K562 (cell line): ENCODE results near the gene SGK1. TPM values are rescaled to one million over a fixed set of nuclear protein-coding genes. Genes with fewer than 3 reads are reported as not detected.
A peak's percentile ranks its signal among the peaks of the same experiment; 100 is the strongest.

ENCODE experiments used
- ATAC-seq: fragments of 200-7000 bp; cut with Tn5 transposase; 3 replicates; pipeline ENCODE4 v1.9.1; 2020; ENCODE audit warnings: moderate library complexity
- BruUV-seq: library from RNA; stranded (reverse); fragments of 400-500 nt; replicated peaks from 2 replicates; lab custom pipeline; 2021; lab: Mats Ljungman, UMichigan
- CTCF ChIA-PET: fragments of 300-600 bp; formaldehyde crosslinking; extraction: SDS; loops from one replicate; lab custom pipeline; 2021; ENCODE audit warnings: low intra/inter-chr PET ratio; lab: Yijun Ruan, JAX
- POLR2A ChIA-PET: fragments of 300-600, 350-650 bp; sonication (Branson Sonifier 250); formaldehyde crosslinking; extraction: SDS; loops from one replicate; lab custom pipeline; 2021; ENCODE audit warnings: antibody characterized with exemption, inconsistent platforms; lab: Yijun Ruan, JAX
- DNase-seq, 4 experiments: peaks; one replicate each; pipeline versions ENCODE4 v3.0.0 to v3.0.0-alpha.2; 2011 to 2018; ENCODE audit warnings: low spot score in 3 of 4, mixed read lengths in 3 of 4; ENCODE audit errors: extremely low read depth in 1 of 4
- FAIRE-seq: peaks from 2 replicates; lab custom pipeline; 2011; peaks lifted over from hg19 to GRCh38; lab: Jason Lieb, UNC
- H2AFZ ChIP-seq: 2 replicates; pipeline ENCODE4 v1.6.0; 2011; ENCODE audit warnings: low read depth, low read length, control low read depth, inconsistent platforms
- H3K27ac ChIP-seq: fragments of 200-600 bp; 3 replicates; pipeline ENCODE4 v1.8.0; 2011; ENCODE audit warnings: low read depth, mild to moderate bottlenecking, control low read depth, inconsistent platforms, low read length, moderate library complexity, mixed read lengths; ENCODE audit errors: extremely low read depth
- H3K27me3 ChIP-seq, 2 experiments: fragments of 300-600 bp in 1 of 2; 2 replicates in 1 of 2; 3 replicates in 1 of 2; pipeline versions ENCODE4 v1.6.0 to v1.8.0; 2011; ENCODE audit warnings: inconsistent platforms in 2 of 2, low read length in 2 of 2, mild to moderate bottlenecking in 1 of 2, mixed read lengths in 1 of 2, moderate library complexity in 1 of 2; ENCODE audit not compliant: control insufficient read depth in 2 of 2, insufficient read depth in 2 of 2
- H3K36me3 ChIP-seq: fragments of 300-600 bp; 3 replicates; pipeline ENCODE4 v1.8.0; 2011; ENCODE audit warnings: mild to moderate bottlenecking, low read length, inconsistent platforms; ENCODE audit not compliant: control insufficient read depth, insufficient read depth
- H3K4me1 ChIP-seq, 2 experiments: fragments of 200-600 bp in 1 of 2; replicated peaks in 1 of 2; 2 replicates in 1 of 2; 3 replicates in 1 of 2; pipeline versions ENCODE4 v1.5.1 to v1.8.0; 2011; ENCODE audit warnings: inconsistent platforms in 2 of 2, low read length in 2 of 2, mild to moderate bottlenecking in 1 of 2, mixed read lengths in 1 of 2, moderate library complexity in 1 of 2; ENCODE audit not compliant: control insufficient read depth in 2 of 2, insufficient read depth in 2 of 2
- H3K4me2 ChIP-seq: 2 replicates; pipeline ENCODE4 v1.6.1; 2011; ENCODE audit warnings: low read length, control low read depth, inconsistent platforms, mixed read lengths; ENCODE audit not compliant: insufficient read depth
- H3K4me3 ChIP-seq: fragments of 200-600 bp; sonication (generic), shearing (Covaris generic); 2 replicates; pipeline ENCODE4 v1.5.1; 2016; ENCODE audit warnings: control low read depth, inconsistent platforms
- H3K79me2 ChIP-seq: fragments of 200-600 bp; 3 replicates; pipeline ENCODE4 v1.8.0; 2011; ENCODE audit warnings: low read length, inconsistent platforms; ENCODE audit not compliant: control insufficient read depth, insufficient read depth
- H3K9ac ChIP-seq, 2 experiments: 2 replicates each; pipeline versions ENCODE4 v1.6.0 to v1.6.1; 2011; ENCODE audit warnings: low read depth in 2 of 2, low read length in 2 of 2, control low read depth in 1 of 2, inconsistent platforms in 1 of 2, mild to moderate bottlenecking in 1 of 2, mixed read lengths in 1 of 2; ENCODE audit not compliant: insufficient read depth in 1 of 2
- H3K9me1 ChIP-seq: one replicate; pipeline ENCODE4 v1.6.0; 2011; ENCODE audit warnings: inconsistent platforms, mild to moderate bottlenecking, low read length, moderate library complexity; ENCODE audit not compliant: control insufficient read depth, insufficient read depth
- H3K9me3 ChIP-seq: replicated peaks from 2 replicates; pipeline ENCODE4 v1.5.1; 2011; ENCODE audit warnings: low read depth, low read length, inconsistent platforms; ENCODE audit not compliant: control insufficient read depth, insufficient read depth
- H4K20me1 ChIP-seq: replicated peaks from 2 replicates; pipeline ENCODE4 v1.6.1; 2011; ENCODE audit warnings: low read length, inconsistent platforms, mixed read lengths; ENCODE audit not compliant: control insufficient read depth, insufficient read depth
- ASH1L ChIP-seq: fragments of 450-650 bp; IDR thresholded peaks from 2 replicates; pipeline ENCODE4 v1.6.1; 2018; ENCODE audit warnings: borderline replicate concordance, mild to moderate bottlenecking, low read depth; ENCODE audit not compliant: partially characterized antibody
- COPS2 ChIP-seq: fragments of 450-650 bp; conservative IDR thresholded peaks from 2 replicates; pipeline ENCODE4 v1.6.1; 2016; ENCODE audit warnings: mild to moderate bottlenecking, moderate library complexity
- CREB5 ChIP-seq: fragments of 250-450 bp; sonication (Bioruptor Pico); IDR thresholded peaks from 2 replicates; pipeline ENCODE4 v1.5.0; 2020; ENCODE audit warnings: mild to moderate bottlenecking
- EGR1 ChIP-seq: fragments of 450-650 bp; conservative IDR thresholded peaks from 2 replicates; pipeline ENCODE4 v1.6.1; 2017; ENCODE audit warnings: mild to moderate bottlenecking
- HDAC1 ChIP-seq, 2 experiments: fragments of 450-650 bp; IDR thresholded peaks; 2 replicates each; pipeline ENCODE4 v1.6.1; 2016 to 2017; ENCODE audit warnings: inconsistent platforms in 1 of 2, mild to moderate bottlenecking in 1 of 2, moderate library complexity in 1 of 2
- HNRNPUL1 ChIP-seq: fragments of 200-400 bp; formaldehyde crosslinking; IDR thresholded peaks from 2 replicates; pipeline ENCODE4 v1.6.1; 2017; ENCODE audit warnings: low read length
- JUND ChIP-seq, 2 experiments: IDR thresholded peaks; 2 replicates in 1 of 2; 3 replicates in 1 of 2; pipeline ENCODE4 v1.6.1; 2011; ENCODE audit warnings: borderline replicate concordance in 2 of 2, low read depth in 2 of 2, low read length in 2 of 2, improper control_type of control experiment in 1 of 2, missing biosample characterization in 1 of 2, missing genetic modification characterization in 1 of 2, missing genetic modification reagents in 1 of 2
- MEF2A ChIP-seq: IDR thresholded peaks from 2 replicates; pipeline ENCODE4 v1.6.1; 2011; ENCODE audit warnings: low read depth, mild to moderate bottlenecking, low read length, moderate library complexity; ENCODE audit not compliant: control insufficient read depth
- POLR2G ChIP-seq: fragments of 200-400 bp; formaldehyde crosslinking; IDR thresholded peaks from 2 replicates; pipeline ENCODE4 v1.6.1; 2017; ENCODE audit warnings: low read depth, mild to moderate bottlenecking, antibody characterized with exemption, low read length, moderate library complexity
- SMARCE1 ChIP-seq: fragments of 450-650 bp; IDR thresholded peaks from 2 replicates; pipeline ENCODE4 v1.7.1; 2016; ENCODE audit warnings: mild to moderate bottlenecking
- SREBF1 ChIP-seq: fragments of 150-350 bp; IDR thresholded peaks from 2 replicates; pipeline ENCODE4 v1.6.1; 2014; ENCODE audit warnings: antibody characterized with exemption, low read depth, low read length, borderline replicate concordance
- ZNF384 ChIP-seq: IDR thresholded peaks from 2 replicates; pipeline ENCODE4 v1.6.1; 2012; ENCODE audit warnings: low read depth, low read length, improper control_type of control experiment
- WGBS: fragments of 100-300 bp; shearing (Covaris generic); methylation state at CpG from one replicate; pipeline ENCODE4 v1.1.6; 2016; ENCODE audit warnings: low coverage, mixed read lengths; ENCODE audit not compliant: insufficient coverage; ENCODE audit errors: missing lambda C conversion rate; 5-methylcytosine and 5-hydroxymethylcytosine counted together
- in situ Hi-C: fragments of 300-500 bp; cut with MboI; formaldehyde crosslinking; loops from 4 replicates; pipeline ENCODE4 v1.15.0; 2018; ENCODE audit warnings: inconsistent platforms, mixed read lengths
- intact Hi-C: fragments of 100-400 bp; cut with micrococcal nuclease; formaldehyde crosslinking; loops from 2 replicates; pipeline ENCODE4 v1.14.2; 2022
- polyA plus RNA-seq, 8 experiments: library from polyadenylated mRNA; depleted of rRNA in 4 of 8; stranded (reverse) in 5 of 8; unstranded in 3 of 8; fragments of >200 nt; fragmentation: Nextera tagmentation in 2 of 8; fragmentation: Illumina TruSeq in 1 of 8; extraction: Ambion mirVana in 2 of 8; extraction: Trizol in 1 of 8; gene quantifications; 2 replicates each; pipeline versions ENCODE4 v1.2.1 to v1.2.3, GENCODE V29; 2011 to 2014; ENCODE audit warnings: inconsistent platforms in 1 of 8, missing spikeins in 1 of 8
- total RNA-seq, 7 experiments: library from RNA; depleted of rRNA in 6 of 7; stranded (reverse); fragments of >200 nt in 6 of 7; fragmentation: Illumina TruSeq in 2 of 7; extraction: Trizol in 2 of 7; gene quantifications; 2 replicates each; pipeline versions ENCODE4 v1.2.1 to v1.2.3, GENCODE V29; 2011 to 2021; ENCODE audit warnings: low replicate concordance in 1 of 7
- TF ChIP-seq, protein P1 (sequence below), 2 experiments: fragments of 450-650 bp; IDR thresholded peaks; 2 replicates each; pipeline ENCODE4 v1.6.1; 2018; ENCODE audit warnings: mild to moderate bottlenecking in 2 of 2, low read depth in 1 of 2; ENCODE audit not compliant: partially characterized antibody in 2 of 2
- TF ChIP-seq, protein P2 (sequence below): fragments of 450-650 bp; formaldehyde crosslinking; IDR thresholded peaks from 2 replicates; pipeline ENCODE4 v1.4.0; 2020; ENCODE audit warnings: mild to moderate bottlenecking, moderate library complexity

The SGK1 gene
- total and polyA plus RNA-seq, 9 of the 15 experiments (the other 6 are each of a cell fraction or from before 2014, with no cell fraction given): 3.5 to 7.2 (median 3.9) TPM

DNA sequence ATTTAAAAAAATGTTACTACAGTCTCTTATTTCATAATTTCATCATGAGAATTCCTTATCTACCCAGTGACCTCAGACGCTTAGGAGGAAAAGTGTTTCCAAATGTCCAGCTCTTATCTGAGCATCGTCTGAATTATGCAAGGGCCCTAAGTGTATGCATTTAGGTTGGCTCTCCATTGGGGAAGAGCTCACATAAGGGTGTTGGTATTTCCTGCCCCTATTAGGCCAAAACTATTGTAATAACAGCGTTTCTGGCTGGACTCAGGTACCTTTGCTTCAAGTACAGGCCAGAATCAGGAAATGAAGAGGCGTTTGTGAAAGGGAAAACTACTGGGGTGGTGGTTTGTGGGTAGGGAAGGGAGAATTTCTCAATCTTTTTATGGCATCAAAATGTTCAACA is 40.4 kb upstream of the SGK1 start (continued):
- TF ChIP-seq JUND (IDR thresholded peaks at IDR 0.05; ENCODE audit: borderline replicate concordance, low read depth, low read length) (peak; percentile 66; the same call in 1 of the 2 replicates), JUND (tag; IDR thresholded peaks at IDR 0.05; ENCODE audit: borderline replicate concordance, low read depth, low read length) (peak; percentile 75; the same call in 1 of the 3 replicates), SREBF1 (no peak), COPS2 (no peak), SMARCE1 (peak; percentile 28; the same call in 1 of the 2 replicates), POLR2G (no peak), ZNF384 (no peak)
- TF ChIP-seq, all 486 proteins: peak for 27

DNA sequence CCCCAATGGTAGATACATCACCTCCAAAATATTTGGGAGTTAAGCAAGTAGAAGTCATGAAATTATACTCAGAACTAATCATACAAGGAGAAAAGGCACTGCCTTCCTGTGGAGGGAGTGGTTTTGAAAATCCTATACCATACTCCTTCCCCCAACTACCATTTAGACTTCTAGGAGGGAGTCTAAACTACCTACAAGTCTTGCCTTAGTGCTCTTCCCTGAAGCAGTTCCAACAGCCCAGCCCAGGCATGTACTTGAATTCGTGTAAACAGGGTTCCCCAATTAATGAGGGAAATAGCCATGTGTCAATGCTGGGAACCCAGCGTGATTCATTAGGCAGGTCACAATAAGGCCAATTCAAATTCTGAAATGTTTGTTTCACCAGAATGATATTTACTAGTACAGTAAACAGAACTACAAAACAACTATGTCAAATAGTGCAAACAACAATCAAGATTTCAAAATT is 39.1 kb upstream of the SGK1 start:
- H3K9ac ChIP-seq: no peak overlapping the region
- no peak overlapping the region for H3K27ac ChIP-seq
- H3K4me3 ChIP-seq: no peak overlapping the region
- no peaks in the 10 kb centered on the region for H4K20me1 ChIP-seq
- intact Hi-C loops: loop anchor here (10.0 kb wide), 1 partner anchor 288 kb away; no protein-coding TSS in a partner anchor
- no peaks in the 10 kb centered on the region for H3K9me3 ChIP-seq
- H3K27me3 ChIP-seq: no peaks in the 10 kb centered on the region
- no TSS peak for BruUV-seq
- POLR2A ChIA-PET: no interaction called here
- CTCF ChIA-PET: no interaction called here
- 19% methylated on average over 2 of the region's 2 CpGs for WGBS
- no peak overlapping the region for H3K4me2 ChIP-seq
- ATAC-seq (no peak), FAIRE-seq (no peak), DNase-seq (no peak)
- no peaks in the 10 kb centered on the region; a peak in 1 of 5 replicates for H3K4me1 ChIP-seq
- H3K9me1 ChIP-seq: no peaks in the 10 kb centered on the region
- no peaks in the 10 kb centered on the region for H3K36me3 ChIP-seq
- H3K79me2 ChIP-seq: no peaks in the 10 kb centered on the region
- no peak overlapping the region for H2AFZ ChIP-seq
- in situ Hi-C loops: no loop called here
- TF ChIP-seq, protein P1, sequence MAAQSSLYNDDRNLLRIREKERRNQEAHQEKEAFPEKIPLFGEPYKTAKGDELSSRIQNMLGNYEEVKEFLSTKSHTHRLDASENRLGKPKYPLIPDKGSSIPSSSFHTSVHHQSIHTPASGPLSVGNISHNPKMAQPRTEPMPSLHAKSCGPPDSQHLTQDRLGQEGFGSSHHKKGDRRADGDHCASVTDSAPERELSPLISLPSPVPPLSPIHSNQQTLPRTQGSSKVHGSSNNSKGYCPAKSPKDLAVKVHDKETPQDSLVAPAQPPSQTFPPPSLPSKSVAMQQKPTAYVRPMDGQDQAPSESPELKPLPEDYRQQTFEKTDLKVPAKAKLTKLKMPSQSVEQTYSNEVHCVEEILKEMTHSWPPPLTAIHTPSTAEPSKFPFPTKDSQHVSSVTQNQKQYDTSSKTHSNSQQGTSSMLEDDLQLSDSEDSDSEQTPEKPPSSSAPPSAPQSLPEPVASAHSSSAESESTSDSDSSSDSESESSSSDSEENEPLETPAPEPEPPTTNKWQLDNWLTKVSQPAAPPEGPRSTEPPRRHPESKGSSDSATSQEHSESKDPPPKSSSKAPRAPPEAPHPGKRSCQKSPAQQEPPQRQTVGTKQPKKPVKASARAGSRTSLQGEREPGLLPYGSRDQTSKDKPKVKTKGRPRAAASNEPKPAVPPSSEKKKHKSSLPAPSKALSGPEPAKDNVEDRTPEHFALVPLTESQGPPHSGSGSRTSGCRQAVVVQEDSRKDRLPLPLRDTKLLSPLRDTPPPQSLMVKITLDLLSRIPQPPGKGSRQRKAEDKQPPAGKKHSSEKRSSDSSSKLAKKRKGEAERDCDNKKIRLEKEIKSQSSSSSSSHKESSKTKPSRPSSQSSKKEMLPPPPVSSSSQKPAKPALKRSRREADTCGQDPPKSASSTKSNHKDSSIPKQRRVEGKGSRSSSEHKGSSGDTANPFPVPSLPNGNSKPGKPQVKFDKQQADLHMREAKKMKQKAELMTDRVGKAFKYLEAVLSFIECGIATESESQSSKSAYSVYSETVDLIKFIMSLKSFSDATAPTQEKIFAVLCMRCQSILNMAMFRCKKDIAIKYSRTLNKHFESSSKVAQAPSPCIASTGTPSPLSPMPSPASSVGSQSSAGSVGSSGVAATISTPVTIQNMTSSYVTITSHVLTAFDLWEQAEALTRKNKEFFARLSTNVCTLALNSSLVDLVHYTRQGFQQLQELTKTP (IDR thresholded peaks at IDR 0.05; ENCODE audit: low read depth in 1 of 2, partially characterized antibody in 2 of 2): no peak
- no peak for TF ChIP-seq MEF2A
- TF ChIP-seq, protein P2, sequence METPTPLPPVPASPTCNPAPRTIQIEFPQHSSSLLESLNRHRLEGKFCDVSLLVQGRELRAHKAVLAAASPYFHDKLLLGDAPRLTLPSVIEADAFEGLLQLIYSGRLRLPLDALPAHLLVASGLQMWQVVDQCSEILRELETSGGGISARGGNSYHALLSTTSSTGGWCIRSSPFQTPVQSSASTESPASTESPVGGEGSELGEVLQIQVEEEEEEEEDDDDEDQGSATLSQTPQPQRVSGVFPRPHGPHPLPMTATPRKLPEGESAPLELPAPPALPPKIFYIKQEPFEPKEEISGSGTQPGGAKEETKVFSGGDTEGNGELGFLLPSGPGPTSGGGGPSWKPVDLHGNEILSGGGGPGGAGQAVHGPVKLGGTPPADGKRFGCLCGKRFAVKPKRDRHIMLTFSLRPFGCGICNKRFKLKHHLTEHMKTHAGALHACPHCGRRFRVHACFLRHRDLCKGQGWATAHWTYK: no peak
- TF ChIP-seq EGR1: no peak
- no peak for TF ChIP-seq ASH1L
- no peak for TF ChIP-seq SREBF1
- no peak for TF ChIP-seq HNRNPUL1
- TF ChIP-seq HDAC1 (IDR thresholded peaks at IDR 0.05): no peak
- TF ChIP-seq CREB5 (CRISPR knock-in tag): no peak
